HepG2 (cell line): ENCODE results near the gene BTN1A1. TPM values are rescaled to one million over a fixed set of nuclear protein-coding genes. Genes with fewer than 3 reads are reported as not detected.

Experiments used
- ARHGAP35 ChIP-seq: sonication (generic); formaldehyde crosslinking; IDR thresholded peaks from 2 replicates; pipeline ENCODE4 v1.9.0; 2022; ENCODE audit warnings: mild to moderate bottlenecking, inconsistent platforms, moderate library complexity, missing genetic modification reagents, borderline replicate concordance
- ASH2L ChIP-seq: fragments of 300-600, 200-600 bp; sonication (generic); IDR thresholded peaks from 2 replicates; pipeline ENCODE4 v1.7.0; 2017; ENCODE audit warnings: low read depth, mild to moderate bottlenecking, moderate library complexity, mixed read lengths, low read length; ENCODE audit not compliant: insufficient read length
- EZH2 ChIP-seq: conservative IDR thresholded peaks from 2 replicates; pipeline ENCODE4 v1.6.1; 2012; ENCODE audit warnings: mild to moderate bottlenecking, low read depth, low read length, moderate library complexity
- FIP1L1 ChIP-seq: fragments of 200-400 bp; formaldehyde crosslinking; IDR thresholded peaks from 2 replicates; pipeline ENCODE4 v1.6.1; 2018; ENCODE audit warnings: low read depth, mild to moderate bottlenecking, low read length, moderate library complexity, borderline replicate concordance; ENCODE audit not compliant: insufficient read depth
- GATAD2A ChIP-seq: IDR thresholded peaks from 2 replicates; pipeline ENCODE4 v1.6.1; 2016
- HBP1 ChIP-seq: IDR thresholded peaks from 2 replicates; pipeline ENCODE4 v1.6.1; 2016; ENCODE audit warnings: low read depth, control low read depth
- IRF9 ChIP-seq: sonication (generic); formaldehyde crosslinking; IDR thresholded peaks from 2 replicates; pipeline ENCODE4 v1.8.0; 2022; ENCODE audit warnings: missing genetic modification reagents, mild to moderate bottlenecking, borderline replicate concordance
- KAT7 ChIP-seq: IDR thresholded peaks from 2 replicates; pipeline ENCODE4 v1.6.1; 2018; ENCODE audit warnings: borderline replicate concordance, missing compliant biosample characterization
- MAZ ChIP-seq, 2 experiments: sonication (generic) in 1 of 2; formaldehyde crosslinking in 1 of 2; IDR thresholded peaks; 2 replicates each; pipeline versions ENCODE4 v1.5.0 to v1.6.1; 2012 to 2020; ENCODE audit warnings: low read depth in 2 of 2, mild to moderate bottlenecking in 2 of 2, borderline replicate concordance in 1 of 2, improper control_type of control experiment in 1 of 2, low read length in 1 of 2, missing genetic modification reagents in 1 of 2, moderate library complexity in 1 of 2
- RORA ChIP-seq: sonication (generic); formaldehyde crosslinking; IDR thresholded peaks from 2 replicates; pipeline ENCODE4 v1.5.0; 2020; ENCODE audit warnings: mild to moderate bottlenecking, missing genetic modification reagents, moderate library complexity
- RXRB ChIP-seq: IDR thresholded peaks from 2 replicates; pipeline ENCODE4 v1.6.1; 2016; ENCODE audit warnings: borderline replicate concordance, missing genetic modification reagents, missing compliant biosample characterization
- ZNF143 ChIP-seq: sonication (generic); formaldehyde crosslinking; IDR thresholded peaks from 2 replicates; pipeline ENCODE4 v1.4.0; 2020; ENCODE audit warnings: missing genetic modification reagents
- ZNF225 ChIP-seq: sonication (generic); formaldehyde crosslinking; IDR thresholded peaks from 2 replicates; pipeline ENCODE4 v1.4.0; 2020; ENCODE audit warnings: mild to moderate bottlenecking, missing genetic modification reagents
- ZNF282 ChIP-seq: fragments of 450-650 bp; IDR thresholded peaks from 2 replicates; pipeline ENCODE4 v1.6.1; 2018; ENCODE audit not compliant: partially characterized antibody
- ZNF350 ChIP-seq: sonication (generic); formaldehyde crosslinking; IDR thresholded peaks from 2 replicates; pipeline ENCODE4 v1.4.0; 2020; ENCODE audit warnings: mild to moderate bottlenecking, low read depth, missing genetic modification reagents, borderline replicate concordance
- ZNF432 ChIP-seq: sonication (generic); formaldehyde crosslinking; IDR thresholded peaks from 2 replicates; pipeline ENCODE4 v1.5.0; 2020; ENCODE audit warnings: missing genetic modification reagents, mild to moderate bottlenecking, borderline replicate concordance
- ZNF687 ChIP-seq: sonication (generic); formaldehyde crosslinking; IDR thresholded peaks from 2 replicates; pipeline ENCODE4 v1.5.1; 2020; ENCODE audit warnings: mild to moderate bottlenecking, missing genetic modification reagents, moderate library complexity
- ZNF768 ChIP-seq: sonication (generic); formaldehyde crosslinking; IDR thresholded peaks from 2 replicates; pipeline ENCODE4 v1.4.0; 2020; ENCODE audit warnings: missing genetic modification reagents
- ZNF816 ChIP-seq: sonication (generic); formaldehyde crosslinking; IDR thresholded peaks from 2 replicates; pipeline ENCODE4 v1.8.0; 2022; ENCODE audit warnings: missing genetic modification reagents, mild to moderate bottlenecking, borderline replicate concordance
- ZNF839 ChIP-seq: sonication (generic); formaldehyde crosslinking; IDR thresholded peaks from 2 replicates; pipeline ENCODE4 v1.4.0; 2020; ENCODE audit warnings: missing genetic modification reagents, mild to moderate bottlenecking, borderline replicate concordance
- polyA plus RNA-seq, 8 experiments: library from polyadenylated mRNA; depleted of rRNA in 3 of 8; stranded (reverse) in 7 of 8; unstranded in 1 of 8; fragments of >200 nt; fragmentation: Illumina TruSeq in 4 of 8; extraction: Trizol in 4 of 8; gene quantifications; 2 replicates each; pipeline versions ENCODE4 v1.2.1 to v1.2.3, GENCODE V29; 2011 to 2016; ENCODE audit warnings: low read depth in 4 of 8, missing spikeins in 1 of 8, mixed read lengths in 1 of 8; ENCODE audit not compliant: insufficient read depth in 1 of 8
- total RNA-seq, 5 experiments: library from RNA; depleted of rRNA; stranded (reverse); fragments of >200 nt; fragmentation: Illumina TruSeq; extraction: Trizol; gene quantifications; 2 replicates each; pipeline ENCODE4 v1.2.3, GENCODE V29; 2016; ENCODE audit warnings: low read depth in 1 of 5
- TF ChIP-seq, protein P1 (sequence below): sonication (generic); formaldehyde crosslinking; IDR thresholded peaks from 2 replicates; pipeline ENCODE4 v1.4.0; 2020; ENCODE audit warnings: missing genetic modification reagents

Gene BTN1A1
- total and polyA plus RNA-seq, 2 of the 13 experiments (the other 11 are each of a cell fraction or from before 2014, with no cell fraction given): 0.04 TPM; not detected in 1

DNA sequence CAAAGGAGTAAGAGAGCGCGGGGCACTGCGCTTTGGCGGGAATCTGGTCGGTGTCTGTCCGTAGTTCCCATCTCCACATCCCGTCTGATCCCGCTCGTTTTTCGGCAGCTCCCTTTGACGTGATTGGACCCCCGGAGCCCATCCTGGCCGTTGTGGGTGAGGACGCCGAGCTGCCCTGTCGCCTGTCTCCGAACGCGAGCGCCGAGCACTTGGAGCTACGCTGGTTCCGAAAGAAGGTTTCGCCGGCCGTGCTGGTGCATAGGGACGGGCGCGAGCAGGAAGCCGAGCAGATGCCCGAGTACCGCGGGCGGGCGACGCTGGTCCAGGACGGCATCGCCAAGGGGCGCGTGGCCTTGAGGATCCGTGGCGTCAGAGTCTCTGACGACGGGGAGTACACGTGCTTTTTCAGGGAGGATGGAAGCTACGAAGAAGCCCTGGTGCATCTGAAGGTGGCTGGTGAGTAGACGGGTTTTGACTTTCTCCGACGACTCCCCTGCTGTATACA, 1.4 kb downstream of the BTN1A1 start (continued):
- peak; percentile 11 for TF ChIP-seq ASH2L
- 0 out of 2 replicates have a peak, but pooled peaks have one; percentile 24 for TF ChIP-seq ZNF143 (CRISPR knock-in tag)
- TF ChIP-seq ZNF816 (CRISPR knock-in tag): no peak
- TF ChIP-seq ZNF687 (CRISPR knock-in tag): peak; percentile 83
- no peak for TF ChIP-seq KAT7 (CRISPR knock-in tag)
- TF ChIP-seq RXRB (CRISPR knock-in tag): no peak
- peak; percentile 81; the same call in 1 of the 2 replicates for TF ChIP-seq ZNF225
- TF ChIP-seq GATAD2A (CRISPR knock-in tag): 0 out of 2 replicates have a peak, but pooled peaks have one; percentile 5
- TF ChIP-seq, protein P1, sequence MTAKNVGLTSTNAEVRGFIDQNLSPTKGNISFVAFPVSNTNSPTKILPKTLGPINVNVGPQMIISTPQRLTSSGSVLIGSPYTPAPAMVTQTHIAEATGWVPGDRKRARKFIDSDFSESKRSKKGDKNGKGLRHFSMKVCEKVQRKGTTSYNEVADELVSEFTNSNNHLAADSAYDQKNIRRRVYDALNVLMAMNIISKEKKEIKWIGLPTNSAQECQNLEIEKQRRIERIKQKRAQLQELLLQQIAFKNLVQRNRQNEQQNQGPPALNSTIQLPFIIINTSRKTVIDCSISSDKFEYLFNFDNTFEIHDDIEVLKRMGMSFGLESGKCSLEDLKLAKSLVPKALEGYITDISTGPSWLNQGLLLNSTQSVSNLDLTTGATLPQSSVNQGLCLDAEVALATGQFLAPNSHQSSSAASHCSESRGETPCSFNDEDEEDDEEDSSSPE (CRISPR knock-in tag): 0 out of 2 replicates have a peak, but pooled peaks have one; percentile 30
- peak; percentile 62; the same call in 1 of the 2 replicates for TF ChIP-seq EZH2
- TF ChIP-seq MAZ (IDR thresholded peaks at IDR 0.05; ENCODE audit: borderline replicate concordance, low read depth, low read length): no peak
- TF ChIP-seq MAZ (CRISPR knock-in tag; IDR thresholded peaks at IDR 0.05; ENCODE audit: low read depth): 0 out of 2 replicates have a peak, but pooled peaks have one; percentile 11
- TF ChIP-seq RORA (CRISPR knock-in tag): no peak
- 0 out of 2 replicates have a peak, but pooled peaks have one; percentile 43 for TF ChIP-seq ARHGAP35 (CRISPR knock-in tag)
- TF ChIP-seq ZNF432 (CRISPR knock-in tag): no peak
- 0 out of 2 replicates have a peak, but pooled peaks have one; percentile 26 for TF ChIP-seq HBP1
- TF ChIP-seq ZNF839 (CRISPR knock-in tag): 0 out of 2 replicates have a peak, but pooled peaks have one; percentile 21
- no peak for TF ChIP-seq ZNF282
- no peak for TF ChIP-seq FIP1L1
- TF ChIP-seq IRF9: 0 out of 2 replicates have a peak, but pooled peaks have one; percentile 20
- TF ChIP-seq ZNF768 (CRISPR knock-in tag): peak; percentile 53; the same call in 1 of the 2 replicates
- peak; percentile 63; the same call in 1 of the 2 replicates for TF ChIP-seq ZNF350 (CRISPR knock-in tag)
